GM18508 (cell line): ENCODE results near the gene PLD4.
"Not testable (repeated sequence)": the region's sequence is repeated elsewhere in the genome, so short reads cannot be mapped to it uniquely, and the experiment has no call there.

ENCODE experiments used
- ATAC-seq: cut with Tn5 transposase; IDR thresholded peaks from one replicate; pipeline ENCODE4 v1.9.1; 2021; ENCODE audit warnings: moderate number of reproducible peaks; ENCODE audit not compliant: insufficient read depth, unreplicated experiment

PLD4 gene

DNA sequence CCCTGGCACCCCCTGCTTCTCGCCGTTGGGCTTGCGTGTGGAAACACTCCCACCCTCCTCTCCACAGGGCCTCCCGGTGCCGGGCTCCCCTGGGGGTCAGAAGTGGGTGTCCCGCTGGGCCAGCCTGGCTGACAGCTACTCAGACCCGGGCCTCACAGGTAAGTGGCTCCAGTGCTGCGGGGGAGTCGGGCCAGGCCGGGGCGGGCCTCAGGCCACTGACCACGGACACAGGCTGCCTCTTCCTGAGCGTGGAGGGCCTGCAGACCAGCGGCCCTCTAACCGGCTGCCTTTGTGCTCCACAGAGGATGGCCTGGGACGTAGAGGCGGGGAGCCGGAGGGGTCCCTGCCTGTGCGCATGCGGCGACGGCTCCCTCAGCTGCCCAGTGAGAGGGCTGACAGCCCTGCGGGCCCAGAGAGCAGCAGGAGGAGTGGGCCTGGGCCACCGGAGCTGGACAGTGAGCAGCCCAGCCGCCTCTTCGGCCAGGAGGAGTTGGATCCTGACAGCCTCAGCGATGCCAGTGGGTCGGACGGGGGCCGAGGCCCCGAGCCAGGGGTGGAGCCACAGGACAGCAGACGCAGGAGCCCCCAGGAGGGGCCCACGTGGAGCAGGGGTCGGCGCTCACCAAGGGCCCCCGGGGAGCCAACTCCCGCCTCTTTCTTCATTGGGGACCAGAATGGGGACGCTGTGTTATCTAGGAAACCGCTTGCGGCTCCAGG, 38.5 kb upstream of the PLD4 start:
- ATAC-seq: no peak

- ATAC-seq: no peak
These were observed 37.7 kb upstream of the PLD4 start for GRCh38 chr14:104886690-104887622.

GRCh38 chr14:104887623-104888488, 36.8 kb upstream of the PLD4 start:
- ATAC-seq: no peak

- no peak for ATAC-seq
These were observed 35.9 kb upstream of the PLD4 start for GRCh38 chr14:104888489-104889374.

GRCh38 chr14:104889375-104889757, 35.3 kb upstream of the PLD4 start:
- ATAC-seq: no peak

- ATAC-seq: not testable (repeated sequence)
These were observed 34.4 kb upstream of the PLD4 start for GRCh38 chr14:104890292-104890691.

- no peak for ATAC-seq
These were observed 33.5 kb upstream of the PLD4 start for GRCh38 chr14:104891121-104891551.

- ATAC-seq: no peak
These were observed 32.8 kb upstream of the PLD4 start for GRCh38 chr14:104891664-104892530.

DNA sequence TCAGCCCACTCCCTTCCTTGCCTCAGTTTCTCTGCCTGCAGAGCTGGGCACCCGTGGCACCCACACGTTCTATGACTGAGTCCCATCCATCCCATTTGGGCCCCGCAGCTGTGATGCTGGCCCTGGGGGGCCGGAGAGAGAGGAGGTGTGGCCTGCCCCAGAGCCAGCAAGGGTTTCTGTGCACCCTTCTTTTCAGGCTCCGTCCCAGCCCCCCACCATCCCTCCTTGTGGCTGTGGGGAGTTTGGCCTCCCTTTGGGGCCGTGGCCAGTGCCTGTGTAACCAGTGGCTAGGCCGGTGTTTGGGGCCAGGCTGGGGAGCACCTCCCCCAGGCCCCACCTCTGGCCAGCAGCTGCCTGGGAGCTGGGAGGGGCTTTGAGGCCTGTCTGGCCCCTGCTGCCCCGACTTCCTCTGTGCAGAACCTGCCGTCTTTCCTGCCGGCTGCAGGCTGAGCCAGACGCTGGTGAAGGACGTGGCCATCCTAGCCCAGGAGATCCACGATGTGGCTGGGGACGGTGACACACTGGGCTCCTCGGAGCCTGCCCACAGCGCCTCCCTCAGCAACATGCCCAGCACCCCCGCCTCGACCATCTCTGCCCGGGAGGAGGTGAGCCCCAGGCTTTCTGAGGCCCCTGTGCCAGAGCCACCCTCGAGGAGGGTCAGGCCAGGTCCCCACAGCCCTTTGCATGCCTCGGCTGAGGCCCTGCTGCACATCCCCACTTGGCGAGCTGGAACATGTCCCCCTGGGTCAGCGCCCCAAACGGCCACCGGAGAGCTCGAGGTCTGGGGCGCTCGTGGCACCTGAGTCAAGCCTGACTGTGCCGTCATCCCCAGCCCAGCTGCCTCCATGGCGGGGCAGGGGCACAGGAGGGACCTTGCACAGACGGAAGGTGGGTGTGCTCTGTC, 31.9 kb upstream of the PLD4 start:
- ATAC-seq: no peak

- ATAC-seq: no peak
These were observed 31.1 kb upstream of the PLD4 start for GRCh38 chr14:104893435-104894207.

DNA sequence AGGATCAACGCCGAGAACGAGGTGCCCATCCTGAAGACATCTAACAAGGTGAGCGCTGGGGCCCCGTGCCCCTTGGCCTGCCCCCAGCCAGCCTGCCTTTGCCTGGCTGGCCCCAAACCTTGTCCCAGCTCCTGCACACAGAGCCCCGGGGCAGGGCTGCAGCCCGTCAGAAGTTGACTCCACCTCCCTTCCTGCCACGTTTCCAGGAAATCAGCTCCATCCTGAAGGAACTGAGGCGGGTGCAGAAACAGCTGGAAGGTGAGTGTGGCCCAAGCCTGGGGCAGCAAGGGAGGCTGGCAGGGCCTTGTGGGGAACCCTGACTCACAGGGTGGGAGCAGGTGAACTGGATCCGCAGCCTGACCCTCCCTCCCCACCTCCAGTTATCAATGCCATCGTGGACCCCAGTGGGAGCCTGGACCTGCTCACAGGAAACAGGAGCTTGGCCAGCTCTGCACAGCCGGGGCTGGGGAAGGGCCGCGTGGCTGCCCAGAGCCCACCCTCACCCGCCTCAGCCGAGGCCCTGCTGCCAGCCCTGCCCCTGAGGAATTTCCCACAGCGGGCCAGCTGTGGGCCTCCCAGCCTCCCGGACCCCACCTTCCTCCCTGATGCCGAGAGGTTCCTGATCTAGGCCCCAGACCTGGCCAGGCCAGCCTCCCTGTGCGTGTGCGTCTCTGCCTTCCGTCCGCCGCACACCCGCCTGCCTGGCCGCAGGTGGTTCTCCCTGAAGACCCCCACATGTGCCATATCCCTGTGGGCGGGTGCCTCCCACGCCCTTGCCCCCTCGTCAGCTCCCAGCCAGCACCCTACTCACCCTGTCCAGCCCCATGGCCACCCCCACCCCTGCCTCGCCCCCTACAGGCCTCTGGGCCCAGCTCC, 30.1 kb upstream of the PLD4 start:
- ATAC-seq: no peak

- no peak for ATAC-seq
These were observed 29.4 kb upstream of the PLD4 start for GRCh38 chr14:104895207-104895785.

- ATAC-seq: no peak
These were observed 28.7 kb upstream of the PLD4 start for GRCh38 chr14:104895786-104896661.

GRCh38 chr14:104897330-104898194, 27.1 kb upstream of the PLD4 start:
- no peak for ATAC-seq
